ENCODE measurements around the gene KCNJ13. TPM values are rescaled to one million over a fixed set of nuclear protein-coding genes. Genes with fewer than 3 reads are reported as not detected.

KCNJ13 gene
- total RNA-seq, result not detected in 2 replicates

- no peak for FAIRE-seq
- no peak for TF ChIP-seq CTCF (IDR thresholded peaks at IDR 0.05; ENCODE audit: insufficient read depth, low read length, severe bottlenecking)
- no peaks in the 10 kb centered on the region for H3K27me3 ChIP-seq (ENCODE audit: control insufficient read depth, insufficient read depth, low read length)
- H3K4me3 ChIP-seq (ENCODE audit: low read depth, low read length), result no peak within 1 kb of the TSS
- H3K36me3 ChIP-seq (ENCODE audit: control insufficient read depth, insufficient read depth, low read length), result peaks cover 1% of the 10 kb centered on the region
- DNase-seq (ENCODE audit: low read depth), result no peak
Measured at GRCh38 chr2:232776435-232776834, at the start of gene KCNJ13. Gene KCNJ13, minus strand, starts transcription at chr2:232776565. Its CDS starts 5,203 bp downstream, at chr2:232771362.

- DNase-seq (ENCODE audit: low read depth), result no peak
- Histone ChIP-seq H3K27me3 (ENCODE audit: control insufficient read depth, insufficient read depth, low read length) (no peaks in the 10 kb centered on the region), H3K36me3 (ENCODE audit: control insufficient read depth, insufficient read depth, low read length) (peaks cover 1% of the 10 kb centered on the region), H3K4me3 (ENCODE audit: low read depth, low read length) (no peak overlapping the region)
- no peak for TF ChIP-seq CTCF (IDR thresholded peaks at IDR 0.05; ENCODE audit: insufficient read depth, low read length, severe bottlenecking)
- no peak for FAIRE-seq
Measured at GRCh38 chr2:232817756-232818155, 41.4 kb upstream of the KCNJ13 start.

- H3K4me3 ChIP-seq (ENCODE audit: low read depth, low read length), result no peak overlapping the region
- peak; percentile 23 for FAIRE-seq
- no peak for DNase-seq (ENCODE audit: low read depth)
- peaks cover 2% of the 10 kb centered on the region for H3K36me3 ChIP-seq (ENCODE audit: control insufficient read depth, insufficient read depth, low read length)
- no peaks in the 10 kb centered on the region for H3K27me3 ChIP-seq (ENCODE audit: control insufficient read depth, insufficient read depth, low read length)
- no peak for TF ChIP-seq CTCF (IDR thresholded peaks at IDR 0.05; ENCODE audit: insufficient read depth, low read length, severe bottlenecking)
Measured at GRCh38 chr2:232816657-232817056, 40.3 kb upstream of the KCNJ13 start.

GRCh38 chr2:232815569-232815968 lies 39.2 kb upstream of the KCNJ13 start:
- H3K4me3 ChIP-seq (ENCODE audit: low read depth, low read length), result no peak overlapping the region
- no peak for TF ChIP-seq CTCF (IDR thresholded peaks at IDR 0.05; ENCODE audit: insufficient read depth, low read length, severe bottlenecking)
- no peak for DNase-seq (ENCODE audit: low read depth)
- H3K27me3 ChIP-seq (ENCODE audit: control insufficient read depth, insufficient read depth, low read length), result no peaks in the 10 kb centered on the region
- FAIRE-seq, result no peak
- H3K36me3 ChIP-seq (ENCODE audit: control insufficient read depth, insufficient read depth, low read length), result peaks cover 5% of the 10 kb centered on the region

GRCh38 chr2:232810444-232810843 lies 34.1 kb upstream of the KCNJ13 start:
- DNase-seq (ENCODE audit: low read depth) (no peak), FAIRE-seq (no peak)
- TF ChIP-seq CTCF (IDR thresholded peaks at IDR 0.05; ENCODE audit: insufficient read depth, low read length, severe bottlenecking), result no peak
- Histone ChIP-seq H3K4me3 (ENCODE audit: low read depth, low read length) (no peak overlapping the region), H3K36me3 (ENCODE audit: control insufficient read depth, insufficient read depth, low read length) (peaks cover 21% of the 10 kb centered on the region), H3K27me3 (ENCODE audit: control insufficient read depth, insufficient read depth, low read length) (no peaks in the 10 kb centered on the region)

GRCh38 chr2:232809349-232810124 lies 33.2 kb upstream of the KCNJ13 start:
- FAIRE-seq, result no peak
- Histone ChIP-seq H3K27me3 (ENCODE audit: control insufficient read depth, insufficient read depth, low read length) (no peaks in the 10 kb centered on the region), H3K36me3 (ENCODE audit: control insufficient read depth, insufficient read depth, low read length) (peaks cover 21% of the 10 kb centered on the region), H3K4me3 (ENCODE audit: low read depth, low read length) (no peak overlapping the region)
- TF ChIP-seq CTCF (IDR thresholded peaks at IDR 0.05; ENCODE audit: insufficient read depth, low read length, severe bottlenecking), result no peak
- no peak for DNase-seq (ENCODE audit: low read depth)
